HepG2 (cell line): ENCODE measurements around the gene CEP78. TPM values are rescaled to one million over a fixed set of nuclear protein-coding genes. Genes with fewer than 3 reads are reported as not detected.
A peak's percentile ranks its signal among the peaks of the same experiment; 100 is the strongest.

ENCODE experiments used
- BRCA1 ChIP-seq: sonication (generic); formaldehyde crosslinking; IDR thresholded peaks from 2 replicates; pipeline ENCODE4 v1.4.0; 2020; ENCODE audit warnings: missing genetic modification reagents
- ELF4 ChIP-seq: sonication (generic); formaldehyde crosslinking; IDR thresholded peaks from 2 replicates; pipeline ENCODE4 v1.5.0; 2020; ENCODE audit warnings: missing genetic modification reagents, mild to moderate bottlenecking, moderate library complexity, borderline replicate concordance
- GABPB1 ChIP-seq: IDR thresholded peaks from 2 replicates; pipeline ENCODE4 v1.6.1; 2016; ENCODE audit warnings: mild to moderate bottlenecking, missing genetic modification reagents, moderate library complexity, missing compliant biosample characterization
- KAT2B ChIP-seq: fragments of 150-350 bp; IDR thresholded peaks from 2 replicates; pipeline ENCODE4 v1.6.1; 2014; ENCODE audit warnings: low read depth, low read length, borderline replicate concordance
- MTA3 ChIP-seq: sonication (generic); formaldehyde crosslinking; IDR thresholded peaks from 2 replicates; pipeline ENCODE4 v1.4.0; 2020; ENCODE audit warnings: missing genetic modification reagents
- NCOA2 ChIP-seq: sonication (generic); formaldehyde crosslinking; IDR thresholded peaks from 2 replicates; pipeline ENCODE4 v1.8.0; 2022; ENCODE audit warnings: inconsistent platforms
- NR1H2 ChIP-seq: sonication (generic); formaldehyde crosslinking; IDR thresholded peaks from 2 replicates; pipeline ENCODE4 v1.8.1; 2022; ENCODE audit warnings: low read depth, missing genetic modification reagents, borderline replicate concordance
- SOX5 ChIP-seq: IDR thresholded peaks from 2 replicates; pipeline ENCODE4 v1.6.1; 2016; ENCODE audit warnings: borderline replicate concordance
- ZFP36L2 ChIP-seq: sonication (generic); formaldehyde crosslinking; IDR thresholded peaks from 2 replicates; pipeline ENCODE4 v1.4.0; 2020; ENCODE audit warnings: missing genetic modification reagents
- ZNF296 ChIP-seq: sonication (generic); formaldehyde crosslinking; conservative IDR thresholded peaks from 2 replicates; pipeline ENCODE4 v1.5.0; 2020; ENCODE audit warnings: mild to moderate bottlenecking, missing genetic modification reagents
- ZNF572 ChIP-seq: sonication (generic); formaldehyde crosslinking; IDR thresholded peaks from 2 replicates; pipeline ENCODE4 v1.5.1; 2020; ENCODE audit warnings: mild to moderate bottlenecking, missing genetic modification reagents
- polyA plus RNA-seq, 8 experiments: library from polyadenylated mRNA; depleted of rRNA in 3 of 8; stranded (reverse) in 7 of 8; unstranded in 1 of 8; fragments of >200 nt; fragmentation: Illumina TruSeq in 4 of 8; extraction: Trizol in 4 of 8; gene quantifications; 2 replicates each; pipeline versions ENCODE4 v1.2.1 to v1.2.3, GENCODE V29; 2011 to 2016; ENCODE audit warnings: low read depth in 4 of 8, missing spikeins in 1 of 8, mixed read lengths in 1 of 8; ENCODE audit not compliant: insufficient read depth in 1 of 8
- total RNA-seq, 5 experiments: library from RNA; depleted of rRNA; stranded (reverse); fragments of >200 nt; fragmentation: Illumina TruSeq; extraction: Trizol; gene quantifications; 2 replicates each; pipeline ENCODE4 v1.2.3, GENCODE V29; 2016; ENCODE audit warnings: low read depth in 1 of 5
- TF ChIP-seq, protein P1 (sequence below): sonication (generic); formaldehyde crosslinking; IDR thresholded peaks from 2 replicates; pipeline ENCODE4 v1.4.0; 2020; ENCODE audit warnings: mild to moderate bottlenecking, missing genetic modification reagents
- TF ChIP-seq, protein P2 (sequence below): sonication (generic); formaldehyde crosslinking; IDR thresholded peaks from 2 replicates; pipeline ENCODE4 v1.9.0; 2021; ENCODE audit warnings: missing genetic modification reagents, borderline replicate concordance
- TF ChIP-seq, protein P3 (sequence below): sonication (generic); formaldehyde crosslinking; IDR thresholded peaks from 2 replicates; pipeline ENCODE4 v1.4.0; 2020; ENCODE audit warnings: missing genetic modification reagents, borderline replicate concordance
- TF ChIP-seq, protein P4 (sequence below): sonication (generic); formaldehyde crosslinking; IDR thresholded peaks from 2 replicates; pipeline ENCODE4 v1.9.0; 2021; ENCODE audit warnings: missing genetic modification reagents, borderline replicate concordance

The CEP78 gene
- total and polyA plus RNA-seq, 2 of the 13 experiments (the other 11 are each of a cell fraction or from before 2014, with no cell fraction given) = 5.1 to 30.8 TPM

DNA sequence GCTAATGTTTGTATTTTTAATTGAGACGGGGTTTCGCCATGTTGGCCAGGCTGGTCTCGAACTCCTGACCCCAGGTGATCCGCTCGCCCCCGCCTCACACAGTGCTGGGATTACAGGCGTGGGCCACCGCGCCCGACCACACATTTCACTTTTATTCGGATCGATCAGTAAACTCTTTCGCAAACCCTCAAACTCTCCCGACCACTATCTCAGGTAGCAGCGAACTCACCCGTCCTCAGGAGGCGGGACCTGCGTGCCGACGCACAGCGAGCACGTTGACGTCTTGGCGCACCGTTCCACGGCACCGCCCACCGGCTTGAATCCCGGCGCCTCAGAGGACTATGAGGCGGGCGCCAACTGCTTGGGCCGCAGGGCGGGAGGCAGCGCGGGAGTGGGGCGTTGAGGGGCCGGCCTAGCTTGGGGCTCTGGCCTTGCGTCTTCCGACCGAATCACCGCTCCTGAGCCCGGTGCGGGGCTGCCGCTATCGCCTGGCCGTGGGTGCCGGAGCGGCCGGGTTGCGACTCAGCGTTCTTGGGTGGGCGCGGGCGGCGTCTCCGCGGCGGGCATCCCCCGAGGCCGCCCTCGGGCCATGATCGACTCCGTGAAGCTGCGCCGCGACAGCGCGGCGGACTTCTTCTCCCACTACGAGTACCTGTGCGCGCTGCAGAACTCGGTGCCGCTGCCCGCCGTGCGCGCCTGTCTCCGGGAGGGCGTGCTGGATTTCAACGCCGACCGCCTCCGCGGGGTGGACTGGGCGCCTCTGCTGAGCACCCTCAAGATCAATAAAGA, at the start of gene CEP78 (continued):
- no peak for TF ChIP-seq KAT2B
- TF ChIP-seq, protein P1, sequence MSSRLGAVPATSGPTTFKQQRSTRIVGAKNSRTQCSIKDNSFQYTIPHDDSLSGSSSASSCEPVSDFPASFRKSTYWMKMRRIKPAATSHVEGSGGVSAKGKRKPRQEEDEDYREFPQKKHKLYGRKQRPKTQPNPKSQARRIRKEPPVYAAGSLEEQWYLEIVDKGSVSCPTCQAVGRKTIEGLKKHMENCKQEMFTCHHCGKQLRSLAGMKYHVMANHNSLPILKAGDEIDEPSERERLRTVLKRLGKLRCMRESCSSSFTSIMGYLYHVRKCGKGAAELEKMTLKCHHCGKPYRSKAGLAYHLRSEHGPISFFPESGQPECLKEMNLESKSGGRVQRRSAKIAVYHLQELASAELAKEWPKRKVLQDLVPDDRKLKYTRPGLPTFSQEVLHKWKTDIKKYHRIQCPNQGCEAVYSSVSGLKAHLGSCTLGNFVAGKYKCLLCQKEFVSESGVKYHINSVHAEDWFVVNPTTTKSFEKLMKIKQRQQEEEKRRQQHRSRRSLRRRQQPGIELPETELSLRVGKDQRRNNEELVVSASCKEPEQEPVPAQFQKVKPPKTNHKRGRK (CRISPR knock-in tag) = 0 out of 2 replicates have a peak, but pooled peaks have one; percentile 55
- no peak for TF ChIP-seq NR1H2 (CRISPR knock-in tag)
- no peak for TF ChIP-seq ZNF572 (CRISPR knock-in tag)
- TF ChIP-seq SOX5 (CRISPR knock-in tag) = no peak; the same call in 1 of the 2 replicates
- TF ChIP-seq, protein P2, sequence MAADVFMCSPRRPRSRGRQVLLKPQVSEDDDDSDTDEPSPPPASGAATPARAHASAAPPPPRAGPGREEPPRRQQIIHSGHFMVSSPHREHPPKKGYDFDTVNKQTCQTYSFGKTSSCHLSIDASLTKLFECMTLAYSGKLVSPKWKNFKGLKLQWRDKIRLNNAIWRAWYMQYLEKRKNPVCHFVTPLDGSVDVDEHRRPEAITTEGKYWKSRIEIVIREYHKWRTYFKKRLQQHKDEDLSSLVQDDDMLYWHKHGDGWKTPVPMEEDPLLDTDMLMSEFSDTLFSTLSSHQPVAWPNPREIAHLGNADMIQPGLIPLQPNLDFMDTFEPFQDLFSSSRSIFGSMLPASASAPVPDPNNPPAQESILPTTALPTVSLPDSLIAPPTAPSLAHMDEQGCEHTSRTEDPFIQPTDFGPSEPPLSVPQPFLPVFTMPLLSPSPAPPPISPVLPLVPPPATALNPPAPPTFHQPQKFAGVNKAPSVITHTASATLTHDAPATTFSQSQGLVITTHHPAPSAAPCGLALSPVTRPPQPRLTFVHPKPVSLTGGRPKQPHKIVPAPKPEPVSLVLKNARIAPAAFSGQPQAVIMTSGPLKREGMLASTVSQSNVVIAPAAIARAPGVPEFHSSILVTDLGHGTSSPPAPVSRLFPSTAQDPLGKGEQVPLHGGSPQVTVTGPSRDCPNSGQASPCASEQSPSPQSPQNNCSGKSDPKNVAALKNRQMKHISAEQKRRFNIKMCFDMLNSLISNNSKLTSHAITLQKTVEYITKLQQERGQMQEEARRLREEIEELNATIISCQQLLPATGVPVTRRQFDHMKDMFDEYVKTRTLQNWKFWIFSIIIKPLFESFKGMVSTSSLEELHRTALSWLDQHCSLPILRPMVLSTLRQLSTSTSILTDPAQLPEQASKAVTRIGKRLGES (CRISPR knock-in tag) = no peak
- TF ChIP-seq, protein P3, sequence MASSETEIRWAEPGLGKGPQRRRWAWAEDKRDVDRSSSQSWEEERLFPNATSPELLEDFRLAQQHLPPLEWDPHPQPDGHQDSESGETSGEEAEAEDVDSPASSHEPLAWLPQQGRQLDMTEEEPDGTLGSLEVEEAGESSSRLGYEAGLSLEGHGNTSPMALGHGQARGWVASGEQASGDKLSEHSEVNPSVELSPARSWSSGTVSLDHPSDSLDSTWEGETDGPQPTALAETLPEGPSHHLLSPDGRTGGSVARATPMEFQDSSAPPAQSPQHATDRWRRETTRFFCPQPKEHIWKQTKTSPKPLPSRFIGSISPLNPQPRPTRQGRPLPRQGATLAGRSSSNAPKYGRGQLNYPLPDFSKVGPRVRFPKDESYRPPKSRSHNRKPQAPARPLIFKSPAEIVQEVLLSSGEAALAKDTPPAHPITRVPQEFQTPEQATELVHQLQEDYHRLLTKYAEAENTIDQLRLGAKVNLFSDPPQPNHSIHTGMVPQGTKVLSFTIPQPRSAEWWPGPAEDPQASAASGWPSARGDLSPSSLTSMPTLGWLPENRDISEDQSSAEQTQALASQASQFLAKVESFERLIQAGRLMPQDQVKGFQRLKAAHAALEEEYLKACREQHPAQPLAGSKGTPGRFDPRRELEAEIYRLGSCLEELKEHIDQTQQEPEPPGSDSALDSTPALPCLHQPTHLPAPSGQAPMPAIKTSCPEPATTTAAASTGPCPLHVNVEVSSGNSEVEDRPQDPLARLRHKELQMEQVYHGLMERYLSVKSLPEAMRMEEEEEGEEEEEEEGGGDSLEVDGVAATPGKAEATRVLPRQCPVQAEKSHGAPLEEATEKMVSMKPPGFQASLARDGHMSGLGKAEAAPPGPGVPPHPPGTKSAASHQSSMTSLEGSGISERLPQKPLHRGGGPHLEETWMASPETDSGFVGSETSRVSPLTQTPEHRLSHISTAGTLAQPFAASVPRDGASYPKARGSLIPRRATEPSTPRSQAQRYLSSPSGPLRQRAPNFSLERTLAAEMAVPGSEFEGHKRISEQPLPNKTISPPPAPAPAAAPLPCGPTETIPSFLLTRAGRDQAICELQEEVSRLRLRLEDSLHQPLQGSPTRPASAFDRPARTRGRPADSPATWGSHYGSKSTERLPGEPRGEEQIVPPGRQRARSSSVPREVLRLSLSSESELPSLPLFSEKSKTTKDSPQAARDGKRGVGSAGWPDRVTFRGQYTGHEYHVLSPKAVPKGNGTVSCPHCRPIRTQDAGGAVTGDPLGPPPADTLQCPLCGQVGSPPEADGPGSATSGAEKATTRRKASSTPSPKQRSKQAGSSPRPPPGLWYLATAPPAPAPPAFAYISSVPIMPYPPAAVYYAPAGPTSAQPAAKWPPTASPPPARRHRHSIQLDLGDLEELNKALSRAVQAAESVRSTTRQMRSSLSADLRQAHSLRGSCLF (CRISPR knock-in tag) = no peak
- peak; percentile 73 for TF ChIP-seq GABPB1 (CRISPR knock-in tag)
- TF ChIP-seq BRCA1 (CRISPR knock-in tag) = peak; percentile 89
- 0 out of 2 replicates have a peak, but pooled peaks have one; percentile 58 for TF ChIP-seq ELF4 (CRISPR knock-in tag)
- no peak for TF ChIP-seq ZNF296 (CRISPR knock-in tag)
- TF ChIP-seq, protein P4, sequence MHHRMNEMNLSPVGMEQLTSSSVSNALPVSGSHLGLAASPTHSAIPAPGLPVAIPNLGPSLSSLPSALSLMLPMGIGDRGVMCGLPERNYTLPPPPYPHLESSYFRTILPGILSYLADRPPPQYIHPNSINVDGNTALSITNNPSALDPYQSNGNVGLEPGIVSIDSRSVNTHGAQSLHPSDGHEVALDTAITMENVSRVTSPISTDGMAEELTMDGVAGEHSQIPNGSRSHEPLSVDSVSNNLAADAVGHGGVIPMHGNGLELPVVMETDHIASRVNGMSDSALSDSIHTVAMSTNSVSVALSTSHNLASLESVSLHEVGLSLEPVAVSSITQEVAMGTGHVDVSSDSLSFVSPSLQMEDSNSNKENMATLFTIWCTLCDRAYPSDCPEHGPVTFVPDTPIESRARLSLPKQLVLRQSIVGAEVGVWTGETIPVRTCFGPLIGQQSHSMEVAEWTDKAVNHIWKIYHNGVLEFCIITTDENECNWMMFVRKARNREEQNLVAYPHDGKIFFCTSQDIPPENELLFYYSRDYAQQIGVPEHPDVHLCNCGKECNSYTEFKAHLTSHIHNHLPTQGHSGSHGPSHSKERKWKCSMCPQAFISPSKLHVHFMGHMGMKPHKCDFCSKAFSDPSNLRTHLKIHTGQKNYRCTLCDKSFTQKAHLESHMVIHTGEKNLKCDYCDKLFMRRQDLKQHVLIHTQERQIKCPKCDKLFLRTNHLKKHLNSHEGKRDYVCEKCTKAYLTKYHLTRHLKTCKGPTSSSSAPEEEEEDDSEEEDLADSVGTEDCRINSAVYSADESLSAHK = no peak
- peak; percentile 23; the same call in 1 of the 2 replicates for TF ChIP-seq NCOA2
- TF ChIP-seq ZFP36L2 = no peak
- no peak for TF ChIP-seq MTA3 (CRISPR knock-in tag)
